Measurements from ENCODE around the gene DCAF6.

DCAF6 gene

GRCh38 chr1:168083456-168084325 is 147.2 kb downstream of the DCAF6 start:
- no peak for DNase-seq (ENCODE audit: low spot score)
- TF ChIP-seq CTCF (IDR thresholded peaks at IDR 0.05; ENCODE audit: extremely low read depth, missing control alignments), result no peak

- peak; percentile 98 for TF ChIP-seq CTCF (IDR thresholded peaks at IDR 0.05; ENCODE audit: extremely low read depth, missing control alignments)
- DNase-seq (ENCODE audit: low spot score), result peak; percentile 71
Measured at GRCh38 chr1:168084396-168085231, 148.1 kb downstream of the DCAF6 start.

DNA sequence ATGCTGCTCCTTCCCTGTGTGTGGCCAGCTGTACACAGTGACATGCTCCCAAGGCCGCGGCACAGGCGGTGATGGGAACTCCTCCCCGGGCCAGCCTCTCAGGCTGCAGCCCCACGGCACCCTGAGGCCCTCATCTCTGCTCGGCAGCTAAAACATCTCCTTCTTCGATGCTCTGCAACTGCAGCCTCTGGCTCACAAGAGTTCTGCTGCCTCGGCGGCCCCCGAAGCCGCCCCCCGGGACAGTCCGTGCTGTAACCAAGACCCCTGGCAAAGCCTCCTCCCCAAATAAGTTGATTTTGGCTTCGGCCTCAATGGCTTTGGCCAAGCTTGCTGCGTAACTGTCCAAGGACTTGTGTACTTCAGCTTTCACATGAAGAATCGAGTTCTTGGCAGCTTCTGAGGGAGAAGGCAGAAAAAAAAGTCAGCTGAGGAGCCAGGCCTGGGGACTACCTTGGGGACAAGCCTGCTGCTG is 149.0 kb downstream of the DCAF6 start:
- DNase-seq (ENCODE audit: low spot score), result no peak
- TF ChIP-seq CTCF (IDR thresholded peaks at IDR 0.05; ENCODE audit: extremely low read depth, missing control alignments), result no peak

GRCh38 chr1:168086438-168086837 is 150.0 kb downstream of the DCAF6 start:
- DNase-seq (ENCODE audit: low spot score), result no peak
- no peak for TF ChIP-seq CTCF (IDR thresholded peaks at IDR 0.05; ENCODE audit: extremely low read depth, missing control alignments)

- DNase-seq (ENCODE audit: low spot score), result no peak
- TF ChIP-seq CTCF (IDR thresholded peaks at IDR 0.05; ENCODE audit: extremely low read depth, missing control alignments), result no peak
Measured at GRCh38 chr1:168087696-168088095, 151.2 kb downstream of the DCAF6 start.

DNA sequence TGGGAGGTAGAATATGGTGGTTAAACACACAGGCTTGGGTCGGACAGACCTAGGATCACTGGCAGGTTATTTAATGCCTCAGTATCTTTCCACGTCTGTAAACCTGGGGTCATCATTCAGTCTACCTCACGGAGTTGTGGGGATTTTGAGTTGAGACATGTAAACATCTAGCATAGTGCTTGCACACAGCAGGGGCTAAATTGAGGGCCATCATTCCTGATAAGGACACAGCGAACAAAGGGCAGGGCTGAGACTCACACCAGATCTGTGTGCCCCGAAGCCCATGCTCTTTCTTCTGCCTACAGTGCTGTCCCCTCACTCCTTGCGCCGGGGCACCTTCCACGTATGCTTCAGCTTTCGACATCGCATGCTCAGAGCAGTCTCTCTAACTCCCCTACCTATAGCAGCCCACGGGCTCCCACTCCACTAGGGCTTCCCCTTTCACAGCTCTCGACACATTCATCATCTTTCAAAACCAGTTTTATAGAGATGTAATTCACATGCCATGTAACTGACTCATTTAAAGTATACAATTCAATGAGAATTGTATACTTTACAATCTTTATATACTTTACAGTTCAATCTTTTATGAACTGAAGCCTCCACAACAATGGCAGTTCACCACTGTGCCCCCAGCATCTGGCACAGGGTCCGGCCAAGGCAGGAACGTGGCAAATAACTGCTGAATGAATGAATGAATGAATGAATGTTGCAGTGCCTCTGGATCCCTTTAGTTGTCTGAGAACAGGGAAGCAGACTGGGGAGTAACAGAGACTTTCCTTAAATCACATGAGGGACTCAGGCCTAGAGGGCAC is 152.2 kb downstream of the DCAF6 start:
- no peak for DNase-seq (ENCODE audit: low spot score)
- no peak for TF ChIP-seq CTCF (IDR thresholded peaks at IDR 0.05; ENCODE audit: extremely low read depth, missing control alignments)
